NCI-H2227 treated with DMSO at 0.1 percent for 48 hours (cell line): ENCODE results near the gene HAL.
"Not testable (repeated sequence)": the region's sequence is repeated elsewhere in the genome, so short reads cannot be mapped to it uniquely, and the experiment has no call there.

Experiments used
- DNase-seq: peaks from one replicate; lab custom pipeline; 2025; lab: John Stamatoyannopoulos, UW

Gene HAL

DNA sequence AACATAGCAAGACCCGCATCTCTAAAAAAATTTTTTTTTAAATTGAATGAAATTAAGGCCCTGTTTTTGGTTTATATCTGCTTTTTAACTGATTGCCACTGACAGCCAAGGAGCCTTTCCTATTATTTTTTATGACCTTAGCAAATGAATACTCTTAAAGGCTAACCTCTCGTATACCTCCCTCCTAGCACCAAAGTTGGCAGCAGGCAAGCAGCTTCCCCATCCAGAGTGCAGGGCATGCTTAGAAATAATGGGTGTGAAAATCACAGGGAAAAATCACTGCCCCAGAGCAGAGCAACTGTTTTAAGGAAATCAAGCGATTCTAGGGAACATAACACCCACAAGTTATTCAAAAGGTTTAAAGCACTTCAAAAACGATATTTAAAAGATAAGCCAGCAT, 20.7 kb downstream of the HAL start:
- DNase-seq = no peak

DNA sequence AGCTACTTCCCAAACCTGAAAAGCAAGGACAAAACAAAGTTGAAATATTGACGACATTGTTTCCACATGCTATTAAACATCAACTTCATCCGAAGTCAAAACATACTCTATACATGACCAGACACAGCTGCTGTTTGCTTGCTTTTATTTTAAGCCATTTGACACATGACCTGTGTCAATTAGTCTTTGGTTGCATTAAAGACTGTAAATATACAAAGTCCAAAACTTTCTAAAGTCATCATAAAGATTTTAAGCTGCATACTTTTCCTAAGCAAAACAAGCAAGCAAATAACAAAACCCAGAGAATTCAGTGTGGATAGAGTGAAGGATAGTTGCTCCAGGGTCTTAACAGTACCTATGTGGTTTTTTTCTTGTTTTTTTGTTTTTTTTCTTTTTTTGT, 21.8 kb downstream of the HAL start:
- DNase-seq = no peak

DNA sequence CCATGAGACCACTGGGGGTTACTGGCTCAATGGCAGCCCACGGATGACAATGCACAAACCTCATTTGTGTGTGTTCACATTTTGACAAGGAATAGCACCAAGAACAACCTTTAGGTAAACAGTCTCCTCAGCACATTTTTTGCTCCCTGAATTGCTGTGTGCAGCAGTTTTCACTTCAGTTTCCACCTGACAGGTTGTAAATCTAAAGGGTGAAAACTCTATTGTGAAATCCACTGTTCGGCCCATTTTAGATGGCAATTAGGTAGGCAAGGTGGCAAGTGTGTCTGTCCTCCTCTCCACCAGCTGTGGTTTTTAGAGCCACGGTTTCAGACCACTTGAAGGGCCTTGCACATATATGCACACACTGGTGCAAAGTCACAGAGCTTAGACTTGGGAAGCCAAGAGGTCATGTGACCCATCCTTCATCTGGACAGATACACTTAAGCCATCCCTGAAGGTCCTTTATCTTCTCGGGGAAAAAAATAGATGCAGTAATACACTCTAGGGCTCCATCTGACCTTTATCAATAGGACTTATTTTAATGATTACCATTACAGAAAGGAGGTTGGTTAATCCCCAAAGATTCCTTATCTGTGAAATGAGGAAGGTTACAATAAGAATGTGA, 23.2 kb downstream of the HAL start:
- no peak for DNase-seq

DNA sequence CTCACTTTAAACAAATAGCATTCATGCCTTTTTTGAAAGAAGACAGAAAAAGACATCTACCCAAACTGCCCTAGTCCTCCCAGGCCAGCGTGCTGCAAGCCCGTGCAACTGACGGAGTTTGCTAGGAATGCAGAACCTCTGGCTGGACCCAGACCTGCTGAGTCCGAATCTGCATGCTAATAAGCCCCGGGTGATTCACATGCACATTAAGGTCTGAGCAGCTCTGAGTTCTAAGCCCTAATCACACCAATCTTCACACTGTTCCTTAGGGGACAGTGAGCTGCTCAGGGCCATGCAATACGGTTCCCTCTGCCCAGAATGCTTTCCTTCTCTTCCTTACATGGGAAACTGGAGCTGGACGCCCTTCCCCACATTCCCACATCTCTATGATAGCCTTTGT, 25.2 kb downstream of the HAL start:
- no peak for DNase-seq

DNA sequence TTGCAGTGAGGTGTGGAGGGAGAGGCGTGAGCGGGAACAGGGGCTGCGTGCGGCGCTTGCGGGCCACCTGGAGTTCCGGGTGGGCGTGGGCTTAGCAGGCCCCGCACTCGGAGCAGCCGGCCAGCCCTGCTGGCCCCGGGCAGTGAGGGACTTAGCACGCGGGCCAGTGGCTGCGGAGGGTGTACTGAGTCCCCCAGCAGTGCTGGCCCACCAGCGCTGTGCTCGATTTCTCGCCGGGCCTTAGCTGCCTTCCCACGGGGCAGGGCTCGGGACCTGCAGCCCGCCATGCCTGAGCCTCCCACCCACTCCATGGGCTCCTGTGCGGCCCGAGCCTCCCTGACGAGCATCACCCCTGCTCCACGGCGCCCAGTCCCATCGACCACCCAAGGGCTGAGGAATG, 27.0 kb downstream of the HAL start:
- not testable (repeated sequence) for DNase-seq

DNA sequence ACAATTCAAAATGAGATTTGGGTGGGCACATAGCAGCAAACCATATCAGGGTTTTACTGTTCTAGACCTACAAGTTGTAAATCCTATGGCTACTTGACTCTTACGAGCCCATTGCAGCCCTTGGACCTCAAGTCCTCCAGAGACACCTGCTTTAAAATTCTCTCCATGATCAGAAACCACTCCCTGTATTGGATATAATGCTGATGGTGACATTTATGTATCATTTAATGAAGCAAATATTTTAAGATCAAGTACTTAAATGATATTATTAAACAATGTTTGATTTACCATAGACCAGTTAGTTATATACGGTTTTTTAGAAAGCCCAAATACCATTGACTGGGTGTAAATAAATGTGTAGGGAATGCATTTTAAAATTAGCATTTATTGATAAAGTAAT, 28.8 kb downstream of the HAL start:
- no peak for DNase-seq

DNA sequence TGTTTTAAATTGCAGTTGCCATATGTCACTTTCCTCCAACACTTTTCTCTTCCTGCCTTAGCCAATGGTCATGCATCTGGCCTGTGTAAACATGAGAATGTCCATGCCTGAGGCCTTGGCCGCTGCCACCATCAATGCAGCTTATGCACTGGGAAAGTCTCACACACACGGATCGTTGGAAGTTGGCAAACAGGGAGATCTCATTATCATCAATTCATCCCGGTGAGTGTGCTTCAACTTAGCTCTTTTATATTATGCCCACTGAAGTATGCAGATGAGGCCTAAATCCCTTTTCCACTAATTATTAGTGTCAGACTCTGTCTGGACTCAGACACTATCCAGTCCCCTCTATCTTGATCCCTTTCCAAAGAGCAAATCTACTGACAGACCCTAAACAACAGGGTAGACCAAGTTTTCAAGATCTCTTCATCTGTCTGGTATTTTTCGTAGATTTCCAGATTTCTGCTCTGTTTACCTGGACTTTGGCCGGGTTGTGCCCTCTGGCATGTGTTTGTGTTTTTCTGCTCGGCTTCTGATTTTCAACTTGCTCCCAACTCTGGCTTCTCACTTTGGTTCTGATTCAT, 29.8 kb downstream of the HAL start:
- DNase-seq = no peak

DNA sequence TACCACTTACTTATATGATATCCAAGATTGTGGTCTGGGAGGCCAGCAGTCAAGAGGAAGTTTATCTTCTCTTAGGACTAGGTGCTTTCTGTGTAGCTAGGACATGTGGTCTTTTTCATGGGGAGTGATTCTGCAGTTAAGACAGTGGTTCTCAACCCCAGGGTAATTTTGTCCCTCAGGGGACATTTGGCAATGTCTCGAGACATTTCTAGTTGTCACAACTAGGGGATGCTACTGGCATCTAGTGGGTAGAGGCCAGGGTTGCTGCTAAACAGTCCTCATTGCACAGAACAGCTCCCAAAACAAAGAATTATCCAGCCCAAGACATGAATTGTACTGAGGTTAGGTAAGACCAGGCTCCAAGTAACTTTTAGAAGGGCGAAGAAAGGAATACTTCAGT, 33.0 kb downstream of the HAL start:
- no peak for DNase-seq

DNA sequence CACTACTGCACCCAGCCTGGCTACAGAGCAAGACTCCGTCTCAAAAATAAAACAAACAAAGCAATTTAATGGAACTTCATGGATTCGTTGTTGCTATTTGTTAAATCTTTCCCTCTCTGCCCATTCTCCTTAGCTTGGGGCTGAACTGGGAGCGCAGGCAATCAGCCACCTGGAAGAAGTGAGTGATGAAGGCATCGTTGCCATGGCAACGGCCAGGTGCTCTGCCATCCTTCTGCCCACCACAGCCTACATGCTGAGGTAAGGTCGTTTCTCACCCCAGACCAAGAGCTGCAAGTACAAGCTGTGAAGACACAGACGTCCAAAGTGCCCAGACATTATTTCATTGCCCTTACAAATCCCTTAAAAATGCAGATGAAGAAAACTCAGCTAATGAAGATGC, 33.9 kb downstream of the HAL start:
- DNase-seq = no peak

DNA sequence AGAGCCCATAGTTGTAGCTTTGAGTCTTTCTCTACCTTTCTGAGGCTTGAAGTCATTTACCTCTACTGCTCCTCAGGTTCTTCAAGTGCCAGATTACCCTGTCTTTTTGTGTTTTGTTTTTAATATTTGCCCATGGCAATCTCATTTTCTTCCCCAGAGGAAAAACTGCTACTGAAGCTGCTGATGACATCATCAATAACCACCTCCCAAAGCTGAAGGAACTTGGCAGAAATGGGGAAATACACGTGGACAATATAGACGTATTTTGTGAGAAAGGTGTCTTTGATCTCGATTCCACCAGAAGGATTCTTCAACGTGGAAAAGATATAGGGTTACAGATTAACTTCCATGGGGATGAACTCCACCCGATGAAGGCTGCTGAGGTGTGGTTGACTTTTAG, 35.9 kb downstream of the HAL start:
- no peak for DNase-seq

DNA sequence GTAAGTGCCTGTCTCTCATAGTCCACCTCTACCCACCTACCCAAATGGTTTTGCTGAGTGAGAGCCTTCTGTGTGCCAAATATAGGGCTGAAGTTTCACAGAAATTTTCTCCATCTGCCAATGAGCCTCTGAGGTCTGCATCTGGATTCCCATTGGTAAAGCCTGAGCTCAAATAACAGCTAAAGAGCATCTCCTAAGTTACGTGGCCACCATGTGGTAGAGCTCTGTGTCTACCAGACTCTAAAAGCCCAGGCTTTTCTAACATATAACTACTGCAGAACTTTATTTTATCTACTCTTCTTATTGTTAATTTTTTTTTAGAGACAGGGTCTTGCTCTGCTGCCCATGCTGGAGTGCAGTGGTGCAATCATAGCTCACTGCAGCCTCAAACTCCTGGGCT, 37.0 kb downstream of the HAL start:
- DNase-seq = no peak

DNA sequence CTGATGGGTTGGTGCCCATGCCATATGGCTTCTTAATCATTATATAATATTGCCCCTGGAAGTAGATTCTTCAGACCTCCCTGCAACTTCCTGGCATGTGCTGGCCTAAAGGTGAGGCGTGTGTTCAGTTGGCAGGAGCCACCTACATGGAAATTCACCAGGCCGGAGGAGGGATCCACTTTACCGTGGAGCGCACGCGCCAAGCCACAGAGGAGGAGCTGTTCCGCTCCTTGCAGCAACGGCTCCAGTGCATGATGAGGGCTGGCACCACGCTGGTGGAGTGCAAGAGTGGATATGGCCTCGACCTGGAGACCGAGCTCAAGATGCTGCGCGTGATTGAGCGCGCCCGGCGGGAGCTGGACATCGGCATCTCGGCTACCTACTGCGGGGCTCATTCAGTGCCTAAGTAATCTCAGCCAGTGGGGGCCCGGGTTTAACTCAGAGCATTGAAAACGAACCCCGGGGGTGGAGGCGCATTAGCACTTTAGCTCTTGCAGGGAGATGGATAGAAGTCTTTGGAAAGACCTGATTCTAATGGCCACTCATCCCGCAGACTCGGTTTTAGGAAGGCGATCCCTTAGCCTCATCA, 39.5 kb downstream of the HAL start:
- DNase-seq = no peak

DNA sequence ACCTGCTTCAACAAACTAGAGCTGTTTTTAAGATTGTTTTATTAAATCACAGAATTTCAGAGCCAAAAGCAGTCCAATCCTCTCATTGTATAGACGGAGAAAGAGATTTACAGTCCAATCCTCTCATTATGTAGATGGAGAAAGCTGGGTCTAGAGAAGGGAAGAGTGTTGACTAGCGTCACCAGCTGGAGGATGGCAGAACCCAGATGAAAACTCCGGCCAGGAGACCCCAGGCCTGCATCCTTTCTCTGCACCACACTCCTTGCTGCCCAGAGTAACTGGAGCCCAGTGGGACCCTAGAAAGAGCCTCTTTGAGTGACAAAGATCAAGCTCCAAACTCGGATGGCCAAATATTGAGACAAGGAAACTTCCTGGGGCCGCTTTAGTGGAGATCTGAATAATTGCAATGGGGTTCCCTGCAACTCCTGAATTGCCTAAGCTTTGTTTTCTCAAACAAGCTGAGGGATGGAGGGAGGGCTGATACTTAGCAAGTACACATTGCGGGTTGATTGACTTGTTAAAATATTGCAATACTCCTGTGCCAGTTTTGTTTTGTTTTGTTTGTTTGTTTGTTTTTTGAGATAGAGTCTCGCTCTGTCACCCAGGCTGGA, 40.5 kb downstream of the HAL start:
- no peak for DNase-seq

DNA sequence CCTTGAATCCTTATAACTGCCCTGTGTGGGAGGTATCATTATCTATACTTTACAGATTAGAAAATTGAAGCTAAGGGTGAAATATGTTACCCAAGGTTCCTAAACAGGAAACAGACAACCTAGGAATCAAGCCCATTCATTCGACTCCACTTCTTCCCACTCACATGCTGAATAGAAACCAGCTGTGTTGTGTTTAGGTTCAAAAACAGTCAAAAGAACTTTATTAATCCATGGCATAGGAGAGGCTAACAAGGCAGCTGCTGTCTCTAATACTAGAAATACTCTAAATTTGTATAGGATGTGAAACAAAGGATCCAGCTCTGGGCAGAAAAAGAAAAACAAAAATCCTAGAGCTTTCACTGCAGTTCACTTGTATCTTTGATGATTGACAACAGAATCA, 43.1 kb downstream of the HAL start:
- no peak for DNase-seq

DNA sequence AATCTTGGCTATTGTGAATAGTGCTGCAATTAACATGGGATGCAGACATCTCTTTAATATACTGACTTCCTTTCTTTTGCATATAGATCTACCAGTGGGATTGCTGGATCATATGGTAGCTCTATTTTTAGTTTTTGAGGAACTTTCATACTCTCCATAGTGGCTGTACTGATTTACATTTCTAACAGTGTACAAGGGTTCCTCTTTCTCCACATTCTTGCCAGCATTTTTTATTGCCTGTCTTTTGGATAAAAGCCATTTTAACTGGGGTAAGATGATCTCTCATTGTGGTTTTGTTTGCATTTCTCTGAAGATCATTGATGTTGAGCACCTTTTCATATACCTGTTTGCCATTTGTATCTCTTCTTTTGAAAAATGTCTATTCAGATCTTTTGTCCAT, 44.6 kb downstream of the HAL start:
- no peak for DNase-seq

DNA sequence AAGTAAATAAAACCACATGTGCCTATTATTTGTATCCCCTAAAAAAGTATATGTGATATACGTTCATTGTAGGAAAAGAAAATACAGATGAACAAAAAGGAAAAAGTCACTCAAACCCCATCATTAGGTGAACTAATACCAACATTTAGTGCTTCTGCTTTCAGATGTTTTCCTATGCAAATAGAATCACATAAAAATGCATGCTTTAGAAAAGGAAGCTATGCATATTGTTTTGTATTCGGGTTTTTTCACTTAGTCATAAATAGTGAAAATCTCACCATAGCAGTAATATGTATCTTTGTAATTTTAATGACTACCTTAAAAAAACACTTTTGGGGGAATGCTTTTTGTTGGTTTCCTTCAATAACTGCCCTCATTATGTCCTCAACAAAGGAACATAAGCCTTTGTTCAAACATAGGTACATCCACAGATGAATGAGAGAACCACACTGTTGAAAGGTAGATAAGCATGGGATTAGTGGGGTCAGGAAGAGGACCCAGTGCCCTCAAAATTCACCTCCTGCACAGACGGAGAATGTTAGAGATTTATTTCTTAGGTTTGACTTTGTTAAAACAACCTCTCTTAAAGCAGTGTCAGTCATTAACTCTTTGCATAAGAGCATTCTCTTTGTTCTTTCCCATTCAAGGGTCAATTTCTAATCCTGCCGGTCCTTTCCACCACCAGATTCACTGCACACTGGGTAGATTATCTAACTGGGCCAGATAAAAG, 46.5 kb downstream of the HAL start:
- no peak for DNase-seq

DNA sequence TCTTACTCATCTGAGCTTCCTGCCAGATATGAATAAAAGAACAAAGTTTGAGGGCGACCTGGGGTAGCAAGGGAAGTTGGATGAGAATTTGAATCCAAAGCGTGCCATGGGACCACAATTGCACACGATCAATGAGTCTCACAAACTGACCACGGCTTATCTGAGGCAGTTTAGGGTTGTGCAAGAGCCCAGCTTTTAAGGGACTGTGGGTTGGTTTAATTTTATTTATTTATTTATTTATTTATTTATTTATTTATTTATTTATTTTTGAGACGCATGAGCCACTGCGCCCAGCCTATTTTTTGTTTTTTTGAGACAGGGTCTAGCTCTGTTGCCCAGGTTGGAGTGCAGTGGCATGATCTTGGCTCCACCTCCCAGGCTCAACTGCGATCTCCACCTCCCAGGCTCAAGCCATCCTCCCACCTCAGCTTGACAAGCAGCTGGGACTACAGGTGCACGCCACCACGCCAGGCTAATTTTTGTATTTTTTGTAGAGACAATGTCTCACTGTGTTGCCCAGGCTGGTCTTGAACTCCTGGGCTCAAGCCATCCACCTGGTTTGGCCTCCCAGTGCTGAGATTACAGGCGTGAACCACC, 51.9 kb downstream of the HAL start:
- DNase-seq = no peak

DNA sequence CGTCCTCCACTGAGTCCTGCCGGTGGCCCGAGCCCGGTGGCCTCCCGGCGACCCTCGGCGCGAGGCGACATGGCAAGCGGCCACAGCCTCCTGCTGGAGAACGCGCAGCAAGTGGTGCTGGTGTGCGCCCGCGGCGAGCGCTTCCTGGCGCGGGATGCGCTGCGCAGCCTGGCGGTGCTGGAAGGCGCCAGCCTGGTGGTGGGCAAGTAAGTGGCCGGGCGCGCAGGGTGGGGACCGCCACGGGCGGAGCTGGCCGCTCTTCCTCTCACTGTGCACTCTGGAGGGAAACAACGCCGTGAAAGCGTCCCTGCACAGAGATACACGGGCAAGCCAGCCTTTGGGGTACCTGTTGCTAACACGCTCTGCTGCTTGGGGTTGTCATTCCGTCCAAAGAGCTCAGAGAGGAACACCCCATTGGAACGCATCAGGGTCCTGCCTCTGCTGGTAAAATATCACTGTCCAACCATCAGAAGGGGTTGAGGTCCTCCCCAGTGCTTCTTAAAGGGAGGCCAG, 52.8 kb downstream of the HAL start, which contains the start of gene AMDHD1:
Gene AMDHD1 (plus strand): TSS at position 2 of the 513 bp plus-strand sequence. CDS start 68 bp downstream, at position 70.
- DNase-seq = peak; percentile 20

DNA sequence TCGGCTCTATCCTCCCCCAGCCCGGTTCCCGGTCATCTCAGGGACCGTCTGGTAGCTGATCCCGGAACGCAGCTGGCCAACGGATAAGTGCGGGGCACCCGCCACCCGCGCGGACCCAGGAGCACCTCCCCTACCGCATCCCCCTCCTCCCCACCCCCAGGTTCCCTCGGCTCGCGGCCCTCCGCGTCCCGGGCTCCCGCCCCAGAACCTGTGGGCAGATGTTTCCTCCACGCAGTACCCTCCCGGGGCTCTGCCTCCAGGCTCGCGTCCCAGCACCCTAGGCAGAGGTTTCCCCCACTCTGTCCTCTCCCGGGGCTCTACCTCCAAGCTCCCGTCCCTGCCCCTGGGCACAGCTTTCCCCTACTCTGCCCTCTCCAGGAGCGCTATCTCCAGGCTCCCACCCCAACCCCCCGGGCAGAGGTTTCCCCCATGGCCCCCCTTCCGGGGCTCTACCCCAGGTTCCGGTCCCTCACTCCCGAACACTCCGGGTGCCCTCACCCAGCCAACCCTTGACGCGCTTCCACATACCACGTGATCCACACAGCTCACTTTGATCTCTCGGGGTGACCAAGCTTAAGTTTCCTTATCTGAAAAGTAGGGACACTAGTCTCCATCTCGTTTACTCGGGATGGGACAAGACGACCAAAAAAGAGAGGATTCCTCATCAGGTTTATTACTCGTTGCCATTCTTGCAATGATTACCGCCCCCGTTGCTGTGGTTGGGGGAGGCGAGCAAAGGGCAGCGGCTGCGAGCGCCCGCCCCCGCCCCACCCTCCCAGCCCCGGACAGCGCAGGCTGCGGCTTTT, 53.4 kb downstream of the HAL start, which contains the start of gene CCDC38:
Gene CCDC38 (minus strand): TSS at position 91 of the 806 bp plus-strand sequence. CDS start 6,105 bp downstream, outside the sequence.
- peak; percentile 21 for DNase-seq

DNA sequence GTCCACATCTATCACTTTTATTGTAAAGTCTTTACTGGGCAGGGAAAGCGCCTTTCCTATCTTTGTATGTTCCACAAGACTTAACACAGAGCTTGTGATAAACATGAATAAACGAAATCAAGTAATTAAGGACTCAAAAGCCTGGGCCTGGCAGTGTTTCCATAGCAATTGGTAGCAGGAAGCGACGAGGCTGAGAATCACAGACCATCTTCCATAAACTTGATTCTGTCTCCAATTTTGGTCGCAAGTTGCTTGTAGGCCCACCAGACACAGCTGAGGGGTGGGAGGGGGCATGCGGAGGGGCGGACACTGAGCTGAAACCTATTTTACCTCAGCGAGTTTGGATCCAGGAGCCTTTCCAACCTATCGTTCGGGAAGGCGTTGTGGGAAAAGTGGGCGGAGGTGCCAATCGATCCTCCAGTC, 54.0 kb downstream of the HAL start:
- DNase-seq = peak; percentile 28

DNA sequence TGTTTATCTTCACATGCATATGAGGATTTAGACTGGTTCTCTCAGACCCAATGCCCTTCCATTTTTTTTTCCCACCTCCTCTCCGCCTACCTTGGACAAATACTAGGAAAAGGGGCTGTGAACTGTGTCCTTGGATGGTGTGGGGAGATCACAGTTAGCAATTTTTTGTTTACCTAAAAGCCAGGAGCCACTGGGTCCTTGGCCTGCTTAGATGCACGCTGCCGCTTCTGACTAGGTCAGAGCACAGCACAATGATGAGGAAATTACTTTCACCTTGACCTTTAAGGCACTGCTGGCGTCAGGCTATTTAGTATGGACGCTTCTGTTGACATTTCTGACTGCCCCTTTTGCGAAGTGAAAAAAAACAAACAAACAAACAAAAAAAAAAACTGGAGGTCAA, 55.6 kb downstream of the HAL start:
- no peak for DNase-seq
